Amniotic epithelial cell (primary cell): ENCODE data around the gene KLHL12.

ENCODE experiments used
- DNase-seq: peaks from one replicate; pipeline ENCODE4 v3.0.0-alpha.2; 2010; ENCODE audit warnings: low read depth

The KLHL12 gene

GRCh38 chr1:202926581-202927491 is at the start of gene KLHL12:
Gene KLHL12 (minus strand): TSS chr1:202927234. CDS start chr1:202925162, 2,072 bp downstream.
- DNase-seq: peak; percentile 94

GRCh38 chr1:202976633-202977032 is 49.6 kb upstream of the KLHL12 start:
- DNase-seq: no peak

- DNase-seq: no peak
Measured at GRCh38 chr1:202974856-202975255, 47.8 kb upstream of the KLHL12 start.

- DNase-seq: no peak
Measured at GRCh38 chr1:202972046-202972445, 45.0 kb upstream of the KLHL12 start.

GRCh38 chr1:202968895-202969295 is 41.9 kb upstream of the KLHL12 start:
- DNase-seq: peak; percentile 58

- DNase-seq: no peak
Measured at GRCh38 chr1:202968351-202968750, 41.3 kb upstream of the KLHL12 start.

- peak; percentile 6 for DNase-seq
Measured at GRCh38 chr1:202967684-202968281, 40.7 kb upstream of the KLHL12 start.

GRCh38 chr1:202966006-202966898 is 39.2 kb upstream of the KLHL12 start:
- no peak for DNase-seq

GRCh38 chr1:202965422-202965821 is 38.4 kb upstream of the KLHL12 start:
- peak; percentile 39 for DNase-seq

GRCh38 chr1:202964791-202965410 is 37.9 kb upstream of the KLHL12 start:
- DNase-seq: peak; percentile 61

- no peak for DNase-seq
Measured at GRCh38 chr1:202961220-202961880, 34.3 kb upstream of the KLHL12 start.

- peak; percentile 29 for DNase-seq
Measured at GRCh38 chr1:202959276-202959620, 32.2 kb upstream of the KLHL12 start.

GRCh38 chr1:202958544-202959275 is 31.7 kb upstream of the KLHL12 start:
- no peak for DNase-seq

- peak; percentile 77 for DNase-seq
Measured at GRCh38 chr1:202957733-202958543, 30.9 kb upstream of the KLHL12 start, which contains the start of gene ADIPOR1. Gene ADIPOR1 (minus strand): TSS chr1:202958312. CDS start chr1:202951070, 7,242 bp downstream.

- no peak for DNase-seq
Measured at GRCh38 chr1:202956969-202957368, 29.9 kb upstream of the KLHL12 start.

GRCh38 chr1:202954057-202954745 is 27.2 kb upstream of the KLHL12 start:
- no peak for DNase-seq

GRCh38 chr1:202953392-202953791 is 26.4 kb upstream of the KLHL12 start:
- DNase-seq: no peak

GRCh38 chr1:202952818-202953217 is 25.8 kb upstream of the KLHL12 start:
- peak; percentile 87 for DNase-seq

- no peak for DNase-seq
Measured at GRCh38 chr1:202952099-202952498, 25.1 kb upstream of the KLHL12 start.
